Mucosa of descending colon (tissue), 3 donors: ENCODE measurements around the gene CYRIA. TPM values are rescaled to one million over a fixed set of nuclear protein-coding genes. Genes with fewer than 3 reads are reported as not detected.

ENCODE experiments used
- ATAC-seq: fragments of 200-7000 bp; cut with Tn5 transposase; one replicate; pipeline ENCODE4 v1.9.1; 2020; ENCODE audit warnings: mild to moderate bottlenecking, moderate library complexity
- DNase-seq, 3 donors: peaks; one replicate each; pipeline ENCODE4 v3.0.0-alpha.2; 2020
- H3K36me3 ChIP-seq: fragments of 200-600 bp; one replicate; pipeline ENCODE4 v1.8.0; 2021; ENCODE audit warnings: low read depth, mild to moderate bottlenecking
- H3K4me1 ChIP-seq: fragments of 200-600 bp; one replicate; pipeline ENCODE4 v1.8.0; 2021; ENCODE audit warnings: low read depth, mild to moderate bottlenecking
- H3K4me3 ChIP-seq: fragments of 200-600 bp; one replicate; pipeline ENCODE4 v1.8.0; 2021; ENCODE audit warnings: mild to moderate bottlenecking
- H3K9me3 ChIP-seq: fragments of 200-600 bp; one replicate; pipeline ENCODE4 v1.8.0; 2021; ENCODE audit warnings: mild to moderate bottlenecking
- intact Hi-C, 2 donors: fragments of 100-400 bp; cut with DNase I in 1 of 2; cut with micrococcal nuclease in 1 of 2; formaldehyde crosslinking; loops; one replicate each; pipeline versions ENCODE4 v1.11.0 to v1.11.1; 2022; cut with DNase I, micrococcal nuclease
- total RNA-seq, 3 donors: library from RNA; stranded (reverse); fragmentation: NEBNext Ultra II Directional in 2 of 3; extraction: Animal tissue kit (Norgen Biotek cat#: 25700) in 2 of 3; gene quantifications; one replicate each; pipeline versions ENCODE4 v1.2.1 to v1.2.4, GENCODE V29; 2021 to 2023
- TF ChIP-seq, protein P1 (sequence below): fragments of 200-600 bp; IDR thresholded peaks from one replicate; pipeline ENCODE4 v1.8.0; 2022; ENCODE audit warnings: antibody characterized with exemption, mild to moderate bottlenecking
- donor health status: DM: no; HTN: no; CAD: no; lungs with moderate emphysema.
- donor health status: DM: no; HTN: no; CAD: no.
- donor health status: DM: no; HTN: yes; CAD: no.

Gene CYRIA
- total RNA-seq, 3 donors from 2014 or later: 2.2 to 18.0 (median 3.5) TPM

DNA sequence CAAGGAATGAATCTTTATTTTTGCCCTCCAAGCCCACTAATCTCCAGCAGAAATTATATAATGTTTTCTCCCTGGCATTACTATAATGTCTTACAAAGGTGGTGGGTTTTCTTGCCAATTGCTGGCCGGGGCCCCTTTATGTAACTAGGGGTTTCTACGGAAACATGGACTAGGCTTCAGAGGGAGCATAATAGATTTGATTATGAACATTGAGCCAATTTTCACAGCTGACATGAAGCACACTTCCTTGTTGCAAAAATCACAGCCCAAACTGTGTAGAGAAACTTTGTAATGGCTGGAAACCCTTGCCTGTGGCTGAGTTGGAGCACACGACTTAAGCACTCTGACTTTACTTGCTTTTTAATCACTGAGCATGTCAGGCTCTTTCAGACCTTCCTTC, 3.8 kb upstream of the CYRIA start:
- intact Hi-C loops: no loop called here
- DNase-seq (no peak), ATAC-seq (no peak)
- peaks cover 5% of the 10 kb centered on the region for H3K4me1 ChIP-seq
- H3K4me3 ChIP-seq: no peak overlapping the region
- TF ChIP-seq, protein P1, sequence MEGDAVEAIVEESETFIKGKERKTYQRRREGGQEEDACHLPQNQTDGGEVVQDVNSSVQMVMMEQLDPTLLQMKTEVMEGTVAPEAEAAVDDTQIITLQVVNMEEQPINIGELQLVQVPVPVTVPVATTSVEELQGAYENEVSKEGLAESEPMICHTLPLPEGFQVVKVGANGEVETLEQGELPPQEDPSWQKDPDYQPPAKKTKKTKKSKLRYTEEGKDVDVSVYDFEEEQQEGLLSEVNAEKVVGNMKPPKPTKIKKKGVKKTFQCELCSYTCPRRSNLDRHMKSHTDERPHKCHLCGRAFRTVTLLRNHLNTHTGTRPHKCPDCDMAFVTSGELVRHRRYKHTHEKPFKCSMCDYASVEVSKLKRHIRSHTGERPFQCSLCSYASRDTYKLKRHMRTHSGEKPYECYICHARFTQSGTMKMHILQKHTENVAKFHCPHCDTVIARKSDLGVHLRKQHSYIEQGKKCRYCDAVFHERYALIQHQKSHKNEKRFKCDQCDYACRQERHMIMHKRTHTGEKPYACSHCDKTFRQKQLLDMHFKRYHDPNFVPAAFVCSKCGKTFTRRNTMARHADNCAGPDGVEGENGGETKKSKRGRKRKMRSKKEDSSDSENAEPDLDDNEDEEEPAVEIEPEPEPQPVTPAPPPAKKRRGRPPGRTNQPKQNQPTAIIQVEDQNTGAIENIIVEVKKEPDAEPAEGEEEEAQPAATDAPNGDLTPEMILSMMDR: no peak
- no peaks in the 10 kb centered on the region for H3K36me3 ChIP-seq
- no peaks in the 10 kb centered on the region for H3K9me3 ChIP-seq

GRCh38 chr2:16666449-16666801, 791 bp upstream of the CYRIA start:
- no peak for DNase-seq
- no peak overlapping the region for H3K4me3 ChIP-seq
- intact Hi-C loops: no loop called here
- TF ChIP-seq, protein P1: no peak
- peaks cover 5% of the 10 kb centered on the region for H3K4me1 ChIP-seq
- no peak for ATAC-seq
- H3K36me3 ChIP-seq: no peaks in the 10 kb centered on the region
- H3K9me3 ChIP-seq: no peaks in the 10 kb centered on the region

DNA sequence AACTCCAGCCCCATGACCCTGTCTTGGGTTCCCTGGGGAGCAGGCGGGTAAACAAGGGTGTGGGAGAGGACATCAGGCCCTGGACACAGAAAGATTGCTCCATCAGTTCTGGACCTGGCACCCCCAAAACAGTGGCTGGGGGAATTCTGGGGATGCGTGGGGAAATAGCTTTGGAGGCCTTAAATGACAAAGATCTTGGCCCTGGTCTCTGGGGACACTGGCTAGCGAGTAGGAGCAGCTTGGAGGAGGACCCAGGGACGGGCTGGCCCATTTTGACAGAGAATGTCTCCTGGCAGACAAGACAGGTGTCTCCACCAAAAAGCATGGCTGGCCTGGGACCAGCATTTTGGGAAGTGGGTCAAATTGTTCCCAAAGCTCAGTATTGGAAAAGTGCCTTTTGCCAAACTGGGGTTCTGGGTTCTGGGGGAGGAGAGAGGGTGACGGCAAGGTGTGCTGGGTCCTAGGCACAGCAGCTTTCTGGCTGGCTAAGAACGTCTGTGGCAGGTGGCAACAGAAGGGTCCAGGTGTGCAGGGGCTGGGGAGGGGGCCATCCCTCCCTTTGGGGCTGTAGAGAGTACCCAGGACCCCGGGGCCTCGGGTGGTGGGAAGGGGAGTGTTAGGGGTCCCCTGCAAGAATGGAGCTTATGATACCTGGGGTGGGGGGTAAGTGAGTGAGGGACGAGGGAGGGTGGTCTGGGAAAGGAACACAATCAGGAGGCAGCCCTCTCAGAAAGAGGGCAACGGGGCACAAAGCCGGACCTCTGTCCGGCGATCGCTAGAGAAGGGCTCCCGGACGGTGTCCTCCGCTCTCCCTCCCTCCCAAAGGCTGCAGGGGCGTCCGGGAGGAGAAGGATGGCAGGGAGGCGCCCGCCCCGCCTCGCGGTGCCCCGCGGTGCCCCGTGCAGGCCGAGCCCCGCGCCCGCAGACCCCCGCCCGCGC, 556 bp downstream of the CYRIA start:
- H3K4me1 ChIP-seq: peaks cover 5% of the 10 kb centered on the region
- ATAC-seq (no peak), DNase-seq (no peak)
- peak overlapping the region; percentile 22 for H3K4me3 ChIP-seq
- no peaks in the 10 kb centered on the region for H3K9me3 ChIP-seq
- intact Hi-C loops: no loop called here
- TF ChIP-seq, protein P1: no peak
- no peaks in the 10 kb centered on the region for H3K36me3 ChIP-seq

- DNase-seq (peak in 2 of 3 donors; percentile 55 to 62), ATAC-seq (peak; percentile 58)
- Histone ChIP-seq H3K4me1 (peaks cover 5% of the 10 kb centered on the region), H3K9me3 (no peaks in the 10 kb centered on the region), H3K36me3 (no peaks in the 10 kb centered on the region), H3K4me3 (no peak overlapping the region)
- TF ChIP-seq, protein P1: no peak
- intact Hi-C loops: no loop called here
Measured at GRCh38 chr2:16664052-16664731, 1.4 kb downstream of the CYRIA start.

GRCh38 chr2:16663121-16663905, 2.3 kb downstream of the CYRIA start:
- H3K9me3 ChIP-seq: no peaks in the 10 kb centered on the region
- ATAC-seq: no peak
- H3K36me3 ChIP-seq: no peaks in the 10 kb centered on the region
- DNase-seq: no peak
- intact Hi-C loops: no loop called here
- TF ChIP-seq, protein P1: no peak
- peaks cover 5% of the 10 kb centered on the region for H3K4me1 ChIP-seq
- H3K4me3 ChIP-seq: no peak overlapping the region
